ENCODE measurements around the gene NPAS3.

Gene NPAS3

DNA sequence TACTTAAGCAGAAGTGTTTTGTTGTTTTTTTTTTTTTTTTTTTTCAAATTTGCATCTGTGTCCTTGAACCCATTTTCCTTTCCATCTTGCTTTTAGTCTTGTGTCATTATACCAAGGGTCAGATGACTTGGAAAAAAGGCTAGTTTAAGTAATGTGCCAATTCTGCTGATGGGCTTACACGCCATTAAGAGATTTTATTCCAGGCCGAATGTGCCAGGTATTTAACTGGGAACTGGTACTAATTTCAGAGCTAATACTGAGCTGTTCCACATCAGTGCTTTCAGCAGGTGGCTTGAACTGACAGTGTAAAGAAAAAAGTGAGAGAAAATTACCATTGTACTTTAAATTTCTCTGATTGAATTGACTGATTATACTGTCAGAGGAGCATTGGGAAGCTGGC lies 224.9 kb downstream of the NPAS3 start:
- Mint-ChIP-seq H3K27ac (no peak overlapping the region), H3K4me3 (no peak overlapping the region), H3K36me3 (no peaks in the 10 kb centered on the region), H3K9me3 (no peaks in the 10 kb centered on the region), H3K4me1 (no peaks in the 10 kb centered on the region), H3K27me3 (no peaks in the 10 kb centered on the region)
- no peak for ATAC-seq (ENCODE audit: low read depth)
- DNase-seq (ENCODE audit: low spot score in 2 of 2), result no peak

DNA sequence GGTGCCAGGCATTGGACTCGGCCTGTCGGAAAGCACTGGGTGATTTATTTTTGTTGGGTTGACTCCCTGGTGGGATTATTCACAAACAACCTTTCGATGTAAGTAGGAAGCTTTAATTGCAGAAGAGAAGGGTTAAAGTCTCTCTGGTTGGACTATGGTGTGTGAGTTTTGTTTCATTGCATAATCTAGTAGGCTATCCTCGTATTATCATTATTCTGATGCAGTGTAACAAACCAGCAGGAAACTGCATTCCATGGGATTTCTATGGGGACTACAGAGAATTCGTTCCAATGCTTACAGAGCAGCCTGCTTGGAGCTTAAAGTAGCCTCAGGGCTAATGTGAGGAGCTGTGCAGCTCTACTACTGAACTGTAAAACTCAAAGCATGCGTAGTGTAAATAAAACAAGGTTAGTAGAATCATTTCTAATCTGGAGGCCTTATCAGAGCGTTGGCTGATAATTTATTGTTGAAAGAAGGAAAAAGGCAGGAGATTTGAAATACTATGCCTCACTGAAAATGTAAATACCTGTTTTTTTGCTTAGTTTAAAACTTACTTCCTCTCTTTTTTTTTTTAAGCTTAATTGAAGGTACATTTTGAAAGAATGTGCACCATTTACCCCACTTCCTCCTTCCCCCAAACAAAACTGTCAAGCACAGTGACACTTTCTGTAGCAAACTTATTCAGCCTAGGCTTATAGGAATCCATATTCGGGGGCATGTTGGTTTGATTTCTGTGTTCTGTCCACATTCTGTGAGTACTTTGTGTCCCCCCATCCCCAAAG lies 226.7 kb downstream of the NPAS3 start:
- ATAC-seq (ENCODE audit: low read depth), result peak; percentile 17
- H3K9me3 Mint-ChIP-seq, result no peaks in the 10 kb centered on the region

GRCh38 chr14:33165926-33166289 lies 227.2 kb downstream of the NPAS3 start:
- no peaks in the 10 kb centered on the region for H3K36me3 Mint-ChIP-seq
- H3K4me1 Mint-ChIP-seq, result no peaks in the 10 kb centered on the region
- no peaks in the 10 kb centered on the region for H3K27me3 Mint-ChIP-seq
- peaks cover 4% of the 10 kb centered on the region for H3K9me3 Mint-ChIP-seq
- no peak for ATAC-seq (ENCODE audit: low read depth)
- no peak for DNase-seq (ENCODE audit: low spot score in 2 of 2)
- H3K4me3 Mint-ChIP-seq, result no peak overlapping the region
- no peak overlapping the region for H3K27ac Mint-ChIP-seq

More for the DNA sequence above, 226.7 kb downstream of the NPAS3 start:
- Mint-ChIP-seq H3K36me3 (no peaks in the 10 kb centered on the region), H3K4me3 (no peak overlapping the region), H3K27ac (no peak overlapping the region), H3K4me1 (no peaks in the 10 kb centered on the region), H3K27me3 (no peaks in the 10 kb centered on the region)
- no peak for DNase-seq (ENCODE audit: low spot score in 2 of 2)

DNA sequence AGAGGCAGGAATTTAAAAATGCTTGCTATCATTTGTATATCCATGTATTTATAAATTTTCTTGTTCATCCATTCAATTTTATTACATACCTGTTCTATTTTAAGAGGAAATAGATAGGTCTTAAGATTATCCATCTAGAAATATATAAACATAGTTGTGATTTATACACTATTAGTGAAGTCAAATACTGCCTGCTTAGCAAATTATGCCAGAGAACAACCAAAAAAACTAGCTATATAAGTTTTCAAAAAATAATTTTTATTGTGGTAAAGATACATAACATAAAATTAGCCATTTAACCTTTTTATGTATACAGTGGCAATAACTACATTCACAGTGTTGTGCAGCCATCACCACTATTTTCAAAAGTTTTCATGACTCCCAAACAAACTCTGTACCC lies 237.3 kb downstream of the NPAS3 start:
- Mint-ChIP-seq H3K27ac (no peak overlapping the region), H3K36me3 (no peaks in the 10 kb centered on the region), H3K4me1 (no peaks in the 10 kb centered on the region), H3K27me3 (no peaks in the 10 kb centered on the region), H3K9me3 (peaks cover 7% of the 10 kb centered on the region), H3K4me3 (no peak overlapping the region)
- DNase-seq (ENCODE audit: low spot score in 2 of 2), result no peak
- ATAC-seq (ENCODE audit: low read depth), result no peak

- no peak overlapping the region for H3K27ac Mint-ChIP-seq
- no peaks in the 10 kb centered on the region for H3K27me3 Mint-ChIP-seq
- H3K9me3 Mint-ChIP-seq, result peaks cover 4% of the 10 kb centered on the region
- ATAC-seq (ENCODE audit: low read depth), result no peak
- H3K36me3 Mint-ChIP-seq, result no peaks in the 10 kb centered on the region
- H3K4me3 Mint-ChIP-seq, result no peak overlapping the region
- no peak for DNase-seq (ENCODE audit: low spot score in 2 of 2)
- no peaks in the 10 kb centered on the region for H3K4me1 Mint-ChIP-seq
Measured at GRCh38 chr14:33184587-33184986, 245.9 kb downstream of the NPAS3 start.

DNA sequence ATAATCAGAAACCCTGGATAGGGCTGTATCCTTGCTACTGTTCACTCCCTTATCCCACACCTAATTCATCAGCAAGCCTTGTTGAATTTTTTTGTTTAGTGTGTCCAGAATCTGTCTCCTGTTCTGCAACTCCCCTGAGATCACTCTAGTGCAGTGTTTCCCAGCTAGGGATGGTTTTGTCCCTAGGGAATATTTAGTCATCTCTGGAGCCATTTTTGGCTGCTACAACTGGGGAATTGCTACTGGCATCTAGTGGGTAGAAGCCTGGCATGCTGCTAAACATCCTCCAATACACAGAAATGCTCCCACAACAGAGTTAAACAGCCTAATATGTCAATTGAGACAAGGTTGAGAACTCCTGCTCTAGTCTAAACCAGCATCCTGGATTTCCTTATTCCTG lies 248.0 kb downstream of the NPAS3 start:
- no peak overlapping the region for H3K4me3 Mint-ChIP-seq
- no peaks in the 10 kb centered on the region for H3K36me3 Mint-ChIP-seq
- H3K9me3 Mint-ChIP-seq, result no peaks in the 10 kb centered on the region
- H3K4me1 Mint-ChIP-seq, result no peaks in the 10 kb centered on the region
- ATAC-seq (ENCODE audit: low read depth) (no peak), DNase-seq (ENCODE audit: low spot score in 2 of 2) (no peak)
- no peak overlapping the region for H3K27ac Mint-ChIP-seq
- no peaks in the 10 kb centered on the region for H3K27me3 Mint-ChIP-seq

GRCh38 chr14:33188880-33189279 lies 250.2 kb downstream of the NPAS3 start:
- DNase-seq (ENCODE audit: low spot score in 2 of 2), result no peak

DNA sequence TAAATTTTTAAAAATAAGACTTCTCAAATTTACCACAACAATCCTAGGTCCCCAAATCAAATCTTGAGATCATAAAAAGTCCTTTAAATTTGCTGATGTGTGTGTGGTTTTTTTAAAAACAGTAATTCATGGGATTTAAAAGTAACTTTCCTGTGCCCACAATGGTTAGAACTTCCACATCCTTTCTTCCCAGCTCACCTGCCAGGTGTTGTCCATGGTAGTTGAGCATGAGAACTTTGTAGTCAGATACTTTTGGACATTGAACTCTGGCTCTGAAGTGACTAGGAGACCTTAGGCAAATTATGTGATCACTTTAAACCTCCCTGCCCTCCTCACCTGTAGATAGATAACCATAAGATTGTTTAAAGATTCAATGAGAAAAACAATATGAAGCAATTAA lies 253.2 kb downstream of the NPAS3 start:
- Mint-ChIP-seq H3K27ac (no peak overlapping the region), H3K4me3 (no peak overlapping the region), H3K4me1 (no peaks in the 10 kb centered on the region), H3K36me3 (no peaks in the 10 kb centered on the region), H3K9me3 (peaks cover 3% of the 10 kb centered on the region), H3K27me3 (no peaks in the 10 kb centered on the region)
- ATAC-seq (ENCODE audit: low read depth), result no peak
- DNase-seq (ENCODE audit: low spot score in 2 of 2), result no peak

More at GRCh38 chr14:33188880-33189279, 250.2 kb downstream of the NPAS3 start:
- no peaks in the 10 kb centered on the region for H3K4me1 Mint-ChIP-seq
- no peaks in the 10 kb centered on the region for H3K36me3 Mint-ChIP-seq
- H3K9me3 Mint-ChIP-seq, result peaks cover 2% of the 10 kb centered on the region
- ATAC-seq (ENCODE audit: low read depth), result no peak
- no peaks in the 10 kb centered on the region for H3K27me3 Mint-ChIP-seq
- H3K27ac Mint-ChIP-seq, result no peak overlapping the region
- H3K4me3 Mint-ChIP-seq, result no peak overlapping the region

DNA sequence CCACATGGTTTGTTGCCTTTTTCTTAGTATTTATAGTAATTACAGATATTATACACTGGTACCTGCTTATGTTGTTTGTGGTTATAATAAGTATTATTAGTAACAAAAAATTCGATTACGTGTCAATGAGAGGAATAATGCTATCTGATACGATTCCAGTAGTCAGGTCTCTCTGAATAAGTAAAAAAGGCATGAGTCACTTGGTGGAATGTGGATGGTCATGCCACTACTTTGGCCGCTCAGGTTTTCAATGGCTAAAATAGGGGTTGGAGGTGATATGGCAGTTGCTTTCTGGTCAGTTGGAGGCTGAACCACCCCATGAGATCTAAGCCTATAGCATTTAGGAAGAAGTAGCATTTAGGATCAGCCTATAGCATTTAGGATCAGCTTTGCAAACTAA lies 255.9 kb downstream of the NPAS3 start:
- Mint-ChIP-seq H3K27ac (no peak overlapping the region), H3K27me3 (no peaks in the 10 kb centered on the region), H3K4me1 (no peaks in the 10 kb centered on the region), H3K4me3 (no peak overlapping the region), H3K9me3 (peaks cover 3% of the 10 kb centered on the region), H3K36me3 (no peaks in the 10 kb centered on the region)
- DNase-seq (ENCODE audit: low spot score in 2 of 2), result no peak
- ATAC-seq (ENCODE audit: low read depth), result no peak

DNA sequence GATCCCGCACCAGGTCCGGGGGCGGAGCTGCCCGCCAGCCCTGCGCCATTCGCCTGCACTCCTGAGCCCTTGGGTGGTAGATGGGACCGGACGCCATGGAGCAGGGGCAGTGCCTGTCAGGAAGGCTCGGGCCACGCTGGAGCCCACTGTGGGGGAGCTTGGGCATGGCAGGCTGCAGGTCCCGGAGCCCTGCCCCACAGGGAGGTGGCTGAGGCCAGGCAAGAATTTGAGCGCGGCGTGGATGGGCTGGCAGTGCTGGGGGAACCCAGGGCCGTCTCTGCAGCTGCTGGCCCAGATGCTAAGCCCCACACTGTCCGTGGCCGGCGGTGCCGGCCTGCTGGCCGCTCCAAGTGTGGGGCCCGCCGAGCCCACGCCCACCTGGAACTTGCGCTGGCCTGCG lies 260.0 kb downstream of the NPAS3 start:
- no peak for ATAC-seq (ENCODE audit: low read depth)

DNA sequence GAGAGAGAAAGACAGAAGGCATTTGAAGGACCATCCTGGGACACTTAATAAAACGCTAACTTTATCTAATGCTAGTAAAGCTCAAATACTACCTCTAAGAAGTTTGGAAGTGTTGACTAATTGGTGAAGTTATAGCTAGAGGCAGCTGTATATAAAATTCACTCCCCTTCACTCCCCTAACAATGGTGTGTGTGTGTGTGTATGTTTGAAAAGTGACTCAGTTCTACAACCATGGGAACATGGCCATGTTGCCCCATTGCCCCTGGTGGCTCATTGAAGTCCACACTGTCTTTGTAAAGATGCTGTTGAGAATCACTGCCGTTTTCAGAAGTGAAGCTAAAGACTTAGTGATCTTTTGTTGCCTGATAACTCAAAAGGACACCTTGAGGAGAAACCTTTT lies 262.4 kb downstream of the NPAS3 start:
- Mint-ChIP-seq H3K36me3 (no peaks in the 10 kb centered on the region), H3K27ac (no peak overlapping the region), H3K4me1 (no peaks in the 10 kb centered on the region), H3K27me3 (no peaks in the 10 kb centered on the region), H3K9me3 (peaks cover 2% of the 10 kb centered on the region), H3K4me3 (no peak overlapping the region)
- ATAC-seq (ENCODE audit: low read depth) (no peak), DNase-seq (ENCODE audit: low spot score in 2 of 2) (no peak)

More for the DNA sequence above, 260.0 kb downstream of the NPAS3 start:
- no peak overlapping the region for H3K27ac Mint-ChIP-seq
- H3K27me3 Mint-ChIP-seq, result no peaks in the 10 kb centered on the region
- peaks cover 4% of the 10 kb centered on the region for H3K9me3 Mint-ChIP-seq
- H3K4me3 Mint-ChIP-seq, result no peak overlapping the region
- no peaks in the 10 kb centered on the region for H3K36me3 Mint-ChIP-seq
- DNase-seq (ENCODE audit: low spot score in 2 of 2), result no peak
- no peaks in the 10 kb centered on the region for H3K4me1 Mint-ChIP-seq

DNA sequence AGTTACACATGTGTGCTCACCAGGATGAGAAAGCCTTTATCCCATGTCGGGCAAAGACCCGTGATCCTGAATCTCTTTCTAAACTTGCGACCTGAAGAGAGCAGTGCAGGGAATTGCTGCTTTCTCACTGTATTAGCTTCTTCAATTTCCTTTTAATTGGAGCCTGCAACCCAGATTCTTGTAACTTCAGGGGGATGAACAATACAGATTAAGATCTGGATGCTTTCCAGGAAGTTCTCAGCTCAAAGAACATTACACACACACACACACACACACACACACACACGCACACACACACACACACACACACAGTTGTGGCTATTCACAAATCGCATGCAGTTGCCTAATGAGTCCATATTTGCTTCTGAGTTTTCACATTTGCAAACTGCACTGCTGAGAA lies 268.3 kb downstream of the NPAS3 start:
- Mint-ChIP-seq H3K27me3 (no peaks in the 10 kb centered on the region), H3K4me3 (no peak overlapping the region), H3K36me3 (no peaks in the 10 kb centered on the region), H3K27ac (no peak overlapping the region), H3K4me1 (no peaks in the 10 kb centered on the region), H3K9me3 (no peaks in the 10 kb centered on the region)
- ATAC-seq (ENCODE audit: low read depth) (no peak), DNase-seq (ENCODE audit: low spot score in 2 of 2) (no peak)

DNA sequence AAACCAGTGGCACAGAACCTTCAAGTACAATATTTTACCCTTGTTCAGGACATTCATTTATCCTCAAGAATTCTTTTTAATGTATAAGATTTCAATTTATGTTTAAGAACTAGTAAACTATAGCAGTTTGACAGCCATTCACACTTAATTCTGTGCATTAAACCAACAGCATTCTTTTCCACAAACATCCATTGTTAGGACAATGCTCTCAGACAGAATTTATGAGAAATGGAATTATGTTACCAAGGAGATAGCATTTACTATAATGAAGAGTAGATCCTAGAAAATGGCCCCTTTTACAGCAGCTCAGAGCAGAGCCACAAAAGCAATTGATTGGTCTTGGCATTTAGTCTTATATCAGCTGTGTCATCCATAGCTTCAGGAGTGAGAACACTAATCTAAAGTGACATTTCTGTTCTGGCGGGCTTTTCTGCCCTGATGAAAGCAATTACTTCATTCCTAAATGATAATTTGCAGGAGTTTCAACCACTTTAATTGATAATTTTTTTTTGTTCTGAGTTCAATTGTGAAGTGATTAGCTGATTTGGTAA lies 268.9 kb downstream of the NPAS3 start:
- H3K4me1 Mint-ChIP-seq, result no peaks in the 10 kb centered on the region
- no peaks in the 10 kb centered on the region for H3K9me3 Mint-ChIP-seq
- H3K4me3 Mint-ChIP-seq, result no peak overlapping the region
- ATAC-seq (ENCODE audit: low read depth) (no peak), DNase-seq (ENCODE audit: low spot score in 2 of 2) (no peak)
- no peak overlapping the region for H3K27ac Mint-ChIP-seq
- no peaks in the 10 kb centered on the region for H3K27me3 Mint-ChIP-seq
- no peaks in the 10 kb centered on the region for H3K36me3 Mint-ChIP-seq

GRCh38 chr14:33210311-33210710 lies 271.6 kb downstream of the NPAS3 start:
- Mint-ChIP-seq H3K9me3 (no peaks in the 10 kb centered on the region), H3K4me3 (no peak overlapping the region), H3K4me1 (no peaks in the 10 kb centered on the region), H3K36me3 (no peaks in the 10 kb centered on the region), H3K27ac (no peak overlapping the region), H3K27me3 (no peaks in the 10 kb centered on the region)
- DNase-seq (ENCODE audit: low spot score in 2 of 2) (no peak), ATAC-seq (ENCODE audit: low read depth) (no peak)

GRCh38 chr14:33218026-33218425 lies 279.3 kb downstream of the NPAS3 start:
- H3K9me3 Mint-ChIP-seq, result peaks cover 8% of the 10 kb centered on the region
- H3K36me3 Mint-ChIP-seq, result no peaks in the 10 kb centered on the region
- peaks cover 1% of the 10 kb centered on the region for H3K27me3 Mint-ChIP-seq
- no peak for ATAC-seq (ENCODE audit: low read depth)
- no peaks in the 10 kb centered on the region for H3K4me1 Mint-ChIP-seq
- no peak for DNase-seq (ENCODE audit: low spot score in 2 of 2)
- H3K4me3 Mint-ChIP-seq, result no peak overlapping the region
- no peak overlapping the region for H3K27ac Mint-ChIP-seq

Measured in memory B cell (primary cell).